Measurements from ENCODE around the gene DACT3.

DNA sequence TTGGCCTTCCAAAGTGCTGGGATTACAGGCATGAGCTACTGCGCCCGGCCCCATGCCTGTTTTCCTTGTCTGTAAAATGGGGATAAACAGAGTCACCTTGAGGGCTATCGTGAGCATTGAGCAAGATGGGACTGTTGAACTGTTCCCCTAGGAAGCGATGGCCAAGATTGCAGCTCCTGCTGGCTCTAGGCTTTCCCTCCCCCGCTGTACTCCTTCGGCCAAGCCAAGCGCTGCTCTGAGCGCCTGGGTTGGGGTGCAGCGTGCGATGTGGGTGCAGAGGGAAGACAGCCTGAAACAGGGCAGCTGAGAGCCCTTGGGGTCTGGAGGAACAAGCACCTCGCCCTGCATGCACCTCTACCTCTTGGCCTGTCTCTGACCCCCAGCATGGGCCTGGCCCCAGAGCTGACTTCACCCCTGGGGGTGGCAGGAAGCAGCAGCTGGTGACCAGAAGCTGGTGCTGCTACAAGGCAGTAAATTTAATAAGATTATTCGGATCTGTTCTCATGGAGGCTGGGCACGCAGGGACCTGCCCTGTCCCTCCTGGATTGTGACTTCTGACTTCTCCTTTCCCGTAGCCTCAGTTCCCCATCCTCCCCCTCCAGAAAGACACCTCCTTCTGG, 30.3 kb downstream of the DACT3 start:
- TF ChIP-seq, protein P1, sequence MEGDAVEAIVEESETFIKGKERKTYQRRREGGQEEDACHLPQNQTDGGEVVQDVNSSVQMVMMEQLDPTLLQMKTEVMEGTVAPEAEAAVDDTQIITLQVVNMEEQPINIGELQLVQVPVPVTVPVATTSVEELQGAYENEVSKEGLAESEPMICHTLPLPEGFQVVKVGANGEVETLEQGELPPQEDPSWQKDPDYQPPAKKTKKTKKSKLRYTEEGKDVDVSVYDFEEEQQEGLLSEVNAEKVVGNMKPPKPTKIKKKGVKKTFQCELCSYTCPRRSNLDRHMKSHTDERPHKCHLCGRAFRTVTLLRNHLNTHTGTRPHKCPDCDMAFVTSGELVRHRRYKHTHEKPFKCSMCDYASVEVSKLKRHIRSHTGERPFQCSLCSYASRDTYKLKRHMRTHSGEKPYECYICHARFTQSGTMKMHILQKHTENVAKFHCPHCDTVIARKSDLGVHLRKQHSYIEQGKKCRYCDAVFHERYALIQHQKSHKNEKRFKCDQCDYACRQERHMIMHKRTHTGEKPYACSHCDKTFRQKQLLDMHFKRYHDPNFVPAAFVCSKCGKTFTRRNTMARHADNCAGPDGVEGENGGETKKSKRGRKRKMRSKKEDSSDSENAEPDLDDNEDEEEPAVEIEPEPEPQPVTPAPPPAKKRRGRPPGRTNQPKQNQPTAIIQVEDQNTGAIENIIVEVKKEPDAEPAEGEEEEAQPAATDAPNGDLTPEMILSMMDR (IDR thresholded peaks at IDR 0.05): no peak
- no peak for TF ChIP-seq TCF7L2 (IDR thresholded peaks at IDR 0.05; ENCODE audit: low read depth, low read length)
- no peak for TF ChIP-seq POLR2AphosphoS5 (IDR thresholded peaks at IDR 0.05; ENCODE audit: low read depth, low read length)
- no peak for TF ChIP-seq SIN3A (IDR thresholded peaks at IDR 0.05; ENCODE audit: borderline replicate concordance, insufficient read depth, low read depth, low read length)
